Astrocyte of the hippocampus (primary cell): ENCODE results near the gene PPP2R5C.
A peak's percentile ranks its signal among the peaks of the same experiment; 100 is the strongest.

Experiments
- DNase-seq: peaks from one replicate; pipeline ENCODE4 v3.0.0; 2011; ENCODE audit warnings: low read depth, low spot score

Gene PPP2R5C

GRCh38 chr14:101884934-101885576 is 123.5 kb downstream of the PPP2R5C start:
- DNase-seq, result no peak

GRCh38 chr14:101887219-101887618 is 125.7 kb downstream of the PPP2R5C start:
- DNase-seq, result no peak

- DNase-seq, result no peak
Measured at GRCh38 chr14:101888182-101888581, 126.7 kb downstream of the PPP2R5C start.

- DNase-seq, result no peak
Measured at GRCh38 chr14:101889366-101889765, 127.9 kb downstream of the PPP2R5C start.

GRCh38 chr14:101889898-101890297 is 128.4 kb downstream of the PPP2R5C start:
- DNase-seq, result peak; percentile 11

- DNase-seq, result no peak
Measured at GRCh38 chr14:101891471-101891870, 130.0 kb downstream of the PPP2R5C start.

GRCh38 chr14:101893759-101894158 is 132.2 kb downstream of the PPP2R5C start:
- DNase-seq, result no peak

GRCh38 chr14:101894365-101895081 is 133.0 kb downstream of the PPP2R5C start:
- no peak for DNase-seq

- DNase-seq, result no peak
Measured at GRCh38 chr14:101895256-101895655, 133.7 kb downstream of the PPP2R5C start.

GRCh38 chr14:101897326-101897725 is 135.8 kb downstream of the PPP2R5C start:
- DNase-seq, result no peak

GRCh38 chr14:101898416-101898815 is 136.9 kb downstream of the PPP2R5C start:
- no peak for DNase-seq

- no peak for DNase-seq
Measured at GRCh38 chr14:101899263-101899662, 137.8 kb downstream of the PPP2R5C start.

- DNase-seq, result no peak
Measured at GRCh38 chr14:101900253-101900652, 138.7 kb downstream of the PPP2R5C start.

GRCh38 chr14:101903111-101903561 is 141.6 kb downstream of the PPP2R5C start:
- no peak for DNase-seq

GRCh38 chr14:101905614-101906013 is 144.1 kb downstream of the PPP2R5C start:
- DNase-seq, result no peak

GRCh38 chr14:101906645-101907044 is 145.1 kb downstream of the PPP2R5C start:
- DNase-seq, result no peak

- DNase-seq, result no peak
Measured at GRCh38 chr14:101907619-101908018, 146.1 kb downstream of the PPP2R5C start.

- DNase-seq, result no peak
Measured at GRCh38 chr14:101908795-101909194, 147.3 kb downstream of the PPP2R5C start.

GRCh38 chr14:101909371-101910096 is 148.0 kb downstream of the PPP2R5C start:
- no peak for DNase-seq

GRCh38 chr14:101912841-101913240 is 151.3 kb downstream of the PPP2R5C start:
- DNase-seq, result no peak

- no peak for DNase-seq
Measured at GRCh38 chr14:101914083-101914482, 152.6 kb downstream of the PPP2R5C start.
